Astrocyte (in vitro differentiated cells and primary cell): ENCODE measurements around the gene UBE4B. TPM values are rescaled to one million over a fixed set of nuclear protein-coding genes. Genes with fewer than 3 reads are reported as not detected.

Experiments used
- DNase-seq: peaks from one replicate; pipeline ENCODE4 v3.0.0-alpha.2; 2010; ENCODE audit warnings: low read depth
- FAIRE-seq: peaks from 2 replicates; lab custom pipeline; 2011; peaks lifted over from hg19 to GRCh38; lab: Jason Lieb, UNC
- H2AFZ ChIP-seq: 2 replicates; pipeline ENCODE4 v1.6.0; 2012; ENCODE audit warnings: low read depth, low read length, inconsistent platforms
- H3K27ac ChIP-seq: 2 replicates; pipeline ENCODE4 v1.5.1; 2011; ENCODE audit warnings: low read depth, low read length, inconsistent platforms
- H3K27me3 ChIP-seq: 2 replicates; pipeline ENCODE4 v1.6.0; 2011; ENCODE audit warnings: low read length, inconsistent platforms; ENCODE audit not compliant: insufficient read depth
- H3K36me3 ChIP-seq: 2 replicates; pipeline ENCODE4 v1.5.1; 2011; ENCODE audit warnings: low read length, inconsistent platforms; ENCODE audit not compliant: insufficient read depth
- H3K4me1 ChIP-seq: 2 replicates; pipeline ENCODE4 v1.5.1; 2011; ENCODE audit warnings: low read length, inconsistent platforms; ENCODE audit not compliant: insufficient read depth
- H3K4me2 ChIP-seq: 2 replicates; pipeline ENCODE4 v1.6.0; 2012; ENCODE audit warnings: low read length, inconsistent platforms
- H3K4me3 ChIP-seq: 2 replicates; pipeline ENCODE4 v1.5.1; 2011; ENCODE audit warnings: low read depth, mild to moderate bottlenecking, low read length, inconsistent platforms; ENCODE audit not compliant: insufficient read depth
- H3K79me2 ChIP-seq: 2 replicates; pipeline ENCODE4 v1.6.0; 2012; ENCODE audit warnings: mild to moderate bottlenecking, low read length, inconsistent platforms; ENCODE audit not compliant: insufficient read depth
- H3K9ac ChIP-seq: 2 replicates; pipeline ENCODE4 v1.6.0; 2012; ENCODE audit warnings: mild to moderate bottlenecking, low read length, inconsistent platforms
- H3K9me3 ChIP-seq: 2 replicates; pipeline ENCODE4 v1.5.1; 2012; ENCODE audit warnings: low read depth, mild to moderate bottlenecking, low read length, inconsistent platforms; ENCODE audit not compliant: insufficient read depth
- H4K20me1 ChIP-seq: 2 replicates; pipeline ENCODE4 v1.6.0; 2012; ENCODE audit warnings: low read length, inconsistent platforms; ENCODE audit not compliant: insufficient read depth
- H3K27ac Mint-ChIP-seq: one replicate; pipeline ENCODE4 v1.8.0; 2021; ENCODE audit warnings: mild to moderate bottlenecking, mixed read lengths; ENCODE audit not compliant: unreplicated experiment
- H3K27me3 Mint-ChIP-seq: one replicate; pipeline ENCODE4 v1.8.0; 2021; ENCODE audit warnings: low read depth, mixed read lengths; ENCODE audit not compliant: unreplicated experiment
- H3K36me3 Mint-ChIP-seq: one replicate; pipeline ENCODE4 v1.8.0; 2021; ENCODE audit warnings: low read depth, mixed read lengths; ENCODE audit not compliant: unreplicated experiment
- H3K4me1 Mint-ChIP-seq: one replicate; pipeline ENCODE4 v1.8.0; 2021; ENCODE audit warnings: low read depth, mixed read lengths; ENCODE audit not compliant: unreplicated experiment
- H3K4me3 Mint-ChIP-seq: one replicate; pipeline ENCODE4 v1.8.0; 2021; ENCODE audit warnings: mild to moderate bottlenecking, moderate library complexity, mixed read lengths; ENCODE audit not compliant: unreplicated experiment
- H3K9me3 Mint-ChIP-seq: one replicate; pipeline ENCODE4 v1.8.0; 2021; ENCODE audit warnings: mild to moderate bottlenecking, mixed read lengths; ENCODE audit not compliant: unreplicated experiment
- EZH2 ChIP-seq: IDR thresholded peaks from 2 replicates; pipeline ENCODE4 v1.6.1; 2012; ENCODE audit warnings: mild to moderate bottlenecking, low read length, inconsistent platforms; ENCODE audit not compliant: insufficient read depth
- total RNA-seq: library from RNA; stranded (reverse); gene quantifications from 2 replicates; pipeline ENCODE4 v1.2.1, GENCODE V29; 2021
- TF ChIP-seq, protein P1 (sequence below): IDR thresholded peaks from 2 replicates; pipeline ENCODE4 v1.5.1; 2011; ENCODE audit warnings: low read depth, mild to moderate bottlenecking, inconsistent platforms, low read length, moderate library complexity; ENCODE audit not compliant: insufficient read depth

UBE4B gene
- total RNA-seq, 1 donor from 2014 or later = 41.5 TPM

GRCh38 chr1:10065760-10066159 lies 33.0 kb downstream of the UBE4B start:
- H3K36me3 ChIP-seq = no peaks in the 10 kb centered on the region
- no peaks in the 10 kb centered on the region for H3K9me3 ChIP-seq
- no peak overlapping the region for H2AFZ ChIP-seq
- peaks cover 66% of the 10 kb centered on the region for H4K20me1 ChIP-seq
- Mint-ChIP-seq H3K9me3 (no peaks in the 10 kb centered on the region), H3K4me3 (no peak overlapping the region), H3K27me3 (no peaks in the 10 kb centered on the region), H3K36me3 (no peaks in the 10 kb centered on the region), H3K27ac (no peak overlapping the region), H3K4me1 (peaks cover 22% of the 10 kb centered on the region)
- TF ChIP-seq EZH2 = no peak
- TF ChIP-seq, protein P1, sequence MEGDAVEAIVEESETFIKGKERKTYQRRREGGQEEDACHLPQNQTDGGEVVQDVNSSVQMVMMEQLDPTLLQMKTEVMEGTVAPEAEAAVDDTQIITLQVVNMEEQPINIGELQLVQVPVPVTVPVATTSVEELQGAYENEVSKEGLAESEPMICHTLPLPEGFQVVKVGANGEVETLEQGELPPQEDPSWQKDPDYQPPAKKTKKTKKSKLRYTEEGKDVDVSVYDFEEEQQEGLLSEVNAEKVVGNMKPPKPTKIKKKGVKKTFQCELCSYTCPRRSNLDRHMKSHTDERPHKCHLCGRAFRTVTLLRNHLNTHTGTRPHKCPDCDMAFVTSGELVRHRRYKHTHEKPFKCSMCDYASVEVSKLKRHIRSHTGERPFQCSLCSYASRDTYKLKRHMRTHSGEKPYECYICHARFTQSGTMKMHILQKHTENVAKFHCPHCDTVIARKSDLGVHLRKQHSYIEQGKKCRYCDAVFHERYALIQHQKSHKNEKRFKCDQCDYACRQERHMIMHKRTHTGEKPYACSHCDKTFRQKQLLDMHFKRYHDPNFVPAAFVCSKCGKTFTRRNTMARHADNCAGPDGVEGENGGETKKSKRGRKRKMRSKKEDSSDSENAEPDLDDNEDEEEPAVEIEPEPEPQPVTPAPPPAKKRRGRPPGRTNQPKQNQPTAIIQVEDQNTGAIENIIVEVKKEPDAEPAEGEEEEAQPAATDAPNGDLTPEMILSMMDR = no peak
- no peak for FAIRE-seq
- DNase-seq = no peak
- H3K27me3 ChIP-seq = no peaks in the 10 kb centered on the region
- H3K27ac ChIP-seq = peak overlapping the region; percentile 10
- H3K4me1 ChIP-seq = peaks cover 24% of the 10 kb centered on the region
- H3K9ac ChIP-seq = peak overlapping the region; percentile 42
- H3K79me2 ChIP-seq = peaks cover 46% of the 10 kb centered on the region
- H3K4me3 ChIP-seq = no peak overlapping the region
- no peak overlapping the region for H3K4me2 ChIP-seq

DNA sequence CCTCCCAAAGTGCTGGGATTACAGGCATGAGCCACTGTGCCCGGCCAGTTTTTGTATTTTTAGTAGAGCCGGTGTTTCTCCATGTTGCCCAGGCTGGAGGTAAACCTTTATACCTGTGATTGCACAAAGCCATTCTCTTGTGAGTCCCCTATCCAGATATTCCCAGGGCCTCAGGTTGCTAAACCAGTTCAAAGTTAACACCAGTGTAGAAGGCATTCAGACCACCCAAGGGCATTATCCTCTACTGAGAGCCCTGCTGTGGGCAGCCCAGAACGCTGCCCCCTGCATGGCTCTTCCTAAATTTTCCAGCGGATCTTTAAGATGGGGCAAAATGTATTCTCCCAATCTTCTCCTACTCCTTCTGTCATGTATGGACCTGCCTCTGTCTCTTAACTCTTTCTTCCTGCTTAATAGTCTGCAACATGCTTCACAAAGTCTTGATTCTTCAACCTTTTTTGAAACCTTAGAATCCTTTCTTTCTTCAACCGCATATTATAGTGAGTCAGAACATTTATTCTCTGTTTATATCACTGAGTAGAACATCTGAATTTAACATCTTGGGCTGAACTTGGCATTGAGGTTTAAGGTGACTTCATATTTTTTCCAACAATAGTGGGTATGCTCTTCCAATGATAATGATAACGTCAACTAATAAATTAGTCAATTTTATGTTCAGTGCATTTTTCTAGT lies 36.0 kb downstream of the UBE4B start:
- Histone ChIP-seq H3K4me1 (peaks cover 30% of the 10 kb centered on the region), H3K9me3 (no peaks in the 10 kb centered on the region), H3K4me2 (no peak overlapping the region), H2AFZ (no peak overlapping the region), H3K27me3 (no peaks in the 10 kb centered on the region), H3K9ac (no peak overlapping the region), H3K79me2 (peaks cover 38% of the 10 kb centered on the region), H3K4me3 (no peak overlapping the region), H4K20me1 (peaks cover 63% of the 10 kb centered on the region), H3K36me3 (no peaks in the 10 kb centered on the region), H3K27ac (no peak overlapping the region)
- FAIRE-seq (no peak), DNase-seq (peak; percentile 59)
- no peaks in the 10 kb centered on the region for H3K27me3 Mint-ChIP-seq
- no peaks in the 10 kb centered on the region for H3K9me3 Mint-ChIP-seq
- H3K27ac Mint-ChIP-seq = peak overlapping the region; percentile 6
- peaks cover 2% of the 10 kb centered on the region for H3K36me3 Mint-ChIP-seq
- no peak for TF ChIP-seq EZH2
- TF ChIP-seq, protein P1 = no peak
- peaks cover 29% of the 10 kb centered on the region for H3K4me1 Mint-ChIP-seq
- H3K4me3 Mint-ChIP-seq = no peak overlapping the region

GRCh38 chr1:10070206-10070605 lies 37.4 kb downstream of the UBE4B start:
- no peak for DNase-seq
- Mint-ChIP-seq H3K36me3 (peaks cover 2% of the 10 kb centered on the region), H3K27ac (no peak overlapping the region), H3K4me1 (peaks cover 32% of the 10 kb centered on the region), H3K27me3 (no peaks in the 10 kb centered on the region), H3K9me3 (no peaks in the 10 kb centered on the region), H3K4me3 (no peak overlapping the region)
- no peaks in the 10 kb centered on the region for H3K27me3 ChIP-seq
- TF ChIP-seq, protein P1 = no peak
- no peak for TF ChIP-seq EZH2
- H3K9ac ChIP-seq = no peak overlapping the region
- H3K4me3 ChIP-seq = no peak overlapping the region
- H3K27ac ChIP-seq = no peak overlapping the region
- H4K20me1 ChIP-seq = peaks cover 62% of the 10 kb centered on the region
- no peak overlapping the region for H2AFZ ChIP-seq
- no peak for FAIRE-seq
- peaks cover 41% of the 10 kb centered on the region for H3K4me1 ChIP-seq
- no peaks in the 10 kb centered on the region for H3K9me3 ChIP-seq
- no peaks in the 10 kb centered on the region for H3K36me3 ChIP-seq
- no peak overlapping the region for H3K4me2 ChIP-seq
- H3K79me2 ChIP-seq = peaks cover 24% of the 10 kb centered on the region
